ENCODE results near the gene PHACTR1.

- TF ChIP-seq CTCF (IDR thresholded peaks at IDR 0.05 in 2 of 3, conservative IDR thresholded peaks at IDR 0.05 in 1 of 3; ENCODE audit: insufficient read depth in 2 of 3, low read depth in 1 of 3, low read length in 3 of 3) (no peak), THAP7 (CRISPR knock-in tag; IDR thresholded peaks at IDR 0.05) (no peak), SMC3 (conservative IDR thresholded peaks at IDR 0.05; ENCODE audit: insufficient read depth, low read depth, low read length) (no peak), MAZ (CRISPR knock-in tag; conservative IDR thresholded peaks at IDR 0.05 in 1 of 2, IDR thresholded peaks at IDR 0.05 in 1 of 2) (no peak)
Observed at GRCh38 chr6:12760226-12760625, 43.7 kb downstream of the PHACTR1 start.
